Measurements from ENCODE around the gene IRS1.

IRS1 gene

DNA sequence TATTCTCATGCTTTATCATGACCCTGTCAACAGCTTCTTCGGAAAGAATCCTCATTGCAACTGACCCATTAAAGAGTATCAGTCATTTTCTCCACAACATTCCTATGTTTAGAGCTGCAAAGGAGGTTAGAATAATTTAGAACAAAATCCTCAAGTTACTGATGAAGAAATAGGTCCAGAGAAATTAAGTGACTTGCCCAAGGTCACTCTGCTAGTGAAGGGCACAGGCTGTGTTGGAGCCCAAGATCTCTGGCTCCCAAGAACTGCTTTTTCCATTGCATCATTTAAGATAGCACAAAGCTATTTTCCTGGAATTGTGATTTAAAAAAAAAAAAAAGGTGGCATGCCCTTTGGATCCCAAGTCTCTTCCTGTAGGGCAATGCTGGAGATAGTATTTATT, 9.6 kb downstream of the IRS1 start:
- DNase-seq (ENCODE audit: low read depth in 3 of 3): no peak

DNA sequence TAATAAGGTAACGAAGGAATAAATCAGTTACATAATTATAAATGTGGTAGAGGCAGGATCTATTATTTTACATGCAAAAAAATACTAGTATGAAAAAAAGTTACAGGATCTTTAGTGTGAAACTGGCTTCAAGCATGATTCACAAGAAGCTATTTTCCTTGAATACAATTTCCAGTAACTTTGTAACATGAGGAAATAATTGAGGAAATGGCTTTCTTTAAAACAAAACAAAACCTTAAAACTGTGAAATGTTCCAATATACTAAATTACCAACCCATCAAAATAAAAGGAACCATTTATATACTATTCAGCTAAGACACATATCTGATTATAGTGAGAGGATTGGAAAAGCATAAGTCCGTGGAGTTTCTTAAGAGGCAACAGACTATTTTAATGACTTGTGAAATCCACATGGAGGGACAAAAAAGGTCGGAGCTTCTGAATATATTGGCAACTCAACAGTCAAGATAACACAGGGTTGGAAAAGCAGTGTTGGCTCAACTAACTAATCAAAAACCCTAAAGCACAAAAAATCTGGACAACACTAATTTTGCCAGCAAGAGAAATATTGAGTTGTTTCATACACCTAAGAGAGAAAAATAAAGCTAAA, 10.6 kb downstream of the IRS1 start:
- DNase-seq (ENCODE audit: low read depth in 3 of 3): no peak

DNA sequence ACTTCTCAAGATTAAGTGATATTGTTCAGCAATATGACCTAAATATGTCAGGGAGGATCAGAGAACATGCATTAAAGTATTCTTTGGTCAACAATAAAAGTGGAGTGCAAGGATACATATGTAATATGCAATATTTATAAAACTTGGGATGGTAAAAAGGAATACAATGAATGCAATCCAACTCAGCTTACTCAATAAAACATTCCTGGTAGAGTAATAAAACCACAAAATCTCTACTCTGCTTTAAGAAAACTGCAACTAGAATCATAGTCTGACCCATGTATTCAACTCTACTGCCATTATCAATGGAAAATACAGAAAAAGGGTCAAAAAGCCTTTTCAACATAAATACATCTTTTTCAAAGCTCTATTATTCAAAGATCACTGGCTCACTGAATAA, 11.6 kb downstream of the IRS1 start:
- no peak for DNase-seq (ENCODE audit: low read depth in 3 of 3)

DNA sequence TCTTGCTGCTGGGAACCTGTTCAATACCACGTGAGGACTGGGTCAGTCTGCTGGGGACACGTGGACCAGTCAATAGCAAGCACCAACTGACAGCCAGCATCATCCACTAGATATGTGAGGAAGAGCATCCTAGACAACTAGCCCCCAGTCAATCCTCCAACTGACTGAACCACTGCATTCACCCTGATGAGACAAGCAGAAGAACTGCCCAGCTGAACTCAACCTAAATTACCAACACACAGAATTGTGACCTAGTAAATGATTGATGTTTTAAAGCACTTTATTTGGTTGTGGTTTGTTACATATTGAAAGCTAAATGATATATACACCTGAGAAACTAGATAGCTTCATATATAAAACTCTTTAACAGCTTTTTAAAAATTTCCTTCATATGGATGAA, 15.7 kb downstream of the IRS1 start:
- no peak for DNase-seq (ENCODE audit: low read depth in 3 of 3)

- no peak for DNase-seq (ENCODE audit: low read depth in 3 of 3)
These were observed 17.4 kb downstream of the IRS1 start for GRCh38 chr2:226782092-226782713.

- DNase-seq (ENCODE audit: low read depth in 3 of 3): no peak
These were observed 19.2 kb downstream of the IRS1 start for GRCh38 chr2:226780431-226780830.

- DNase-seq (ENCODE audit: low read depth in 3 of 3): no peak
These were observed 22.0 kb downstream of the IRS1 start for GRCh38 chr2:226777611-226778010.

DNA sequence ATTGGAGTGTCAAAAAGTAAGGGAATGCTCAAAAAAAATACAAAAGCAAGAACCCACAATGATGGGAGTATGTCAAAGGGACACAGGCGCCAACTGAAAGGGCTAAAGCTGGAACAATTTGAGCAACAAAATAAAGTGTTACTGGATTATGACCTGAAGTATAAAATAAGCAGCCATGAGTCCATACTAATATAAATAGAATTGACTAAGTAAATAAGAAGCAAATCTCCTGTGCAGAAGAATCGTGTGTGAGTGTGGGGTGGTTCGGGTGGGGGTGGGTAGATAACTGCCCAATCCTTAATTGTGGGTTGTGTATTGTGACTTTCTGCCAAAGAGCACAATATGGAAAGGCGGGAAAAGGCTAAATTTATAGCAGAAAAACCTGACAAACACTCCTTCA, 23.5 kb downstream of the IRS1 start:
- DNase-seq (ENCODE audit: low read depth in 3 of 3): no peak

GRCh38 chr2:226775032-226775509, 24.5 kb downstream of the IRS1 start:
- no peak for DNase-seq (ENCODE audit: low read depth in 3 of 3)

GRCh38 chr2:226773291-226773690, 26.3 kb downstream of the IRS1 start:
- DNase-seq (ENCODE audit: low read depth in 3 of 3): no peak

- DNase-seq (ENCODE audit: low read depth in 3 of 3): no peak
These were observed 27.0 kb downstream of the IRS1 start for GRCh38 chr2:226772389-226773179.

GRCh38 chr2:226771067-226771466, 28.6 kb downstream of the IRS1 start:
- DNase-seq (ENCODE audit: low read depth in 3 of 3): no peak

DNA sequence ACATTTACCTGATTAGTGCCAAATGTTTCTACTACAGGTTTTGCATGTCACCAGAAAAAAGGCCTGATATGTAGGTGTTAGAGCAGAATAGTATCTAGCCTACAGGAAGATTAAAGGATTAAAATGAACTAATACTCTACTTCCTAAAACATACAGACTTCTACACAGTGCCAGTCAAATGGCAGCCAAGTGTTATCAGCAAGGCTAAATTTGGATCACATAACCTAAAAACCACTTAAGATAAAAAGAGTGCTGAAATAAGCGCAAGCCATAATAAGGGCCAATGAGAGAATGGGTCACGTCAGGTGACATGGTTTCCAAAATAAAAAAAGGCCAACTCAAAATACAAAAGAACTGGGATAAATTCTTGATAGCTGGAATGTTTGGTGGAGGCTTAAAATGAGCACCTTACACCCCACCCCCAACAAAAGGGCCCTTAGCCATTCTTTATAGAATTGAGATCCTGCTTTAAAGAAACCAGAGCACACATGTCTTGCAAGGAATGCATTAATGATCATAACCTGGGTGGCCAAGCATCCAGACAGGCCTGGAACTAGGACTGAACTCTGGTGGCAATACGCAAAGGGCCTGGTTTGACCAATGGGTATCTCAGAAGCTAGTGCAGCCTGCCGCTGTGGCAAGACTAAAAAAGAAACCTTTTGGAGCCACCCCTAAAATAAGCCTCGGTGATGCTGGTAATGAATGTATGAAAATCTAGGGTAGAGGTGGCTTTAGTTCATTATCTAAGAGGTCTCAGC, 32.4 kb downstream of the IRS1 start:
- no peak for DNase-seq (ENCODE audit: low read depth in 3 of 3)

GRCh38 chr2:226766352-226767055, 33.1 kb downstream of the IRS1 start:
- no peak for DNase-seq (ENCODE audit: low read depth in 3 of 3)

- DNase-seq (ENCODE audit: low read depth in 3 of 3): no peak
These were observed 36.3 kb downstream of the IRS1 start for GRCh38 chr2:226763320-226763719.

- DNase-seq (ENCODE audit: low read depth in 3 of 3): no peak
These were observed 38.4 kb downstream of the IRS1 start for GRCh38 chr2:226761195-226761583.

- DNase-seq (ENCODE audit: low read depth in 3 of 3): no peak
These were observed 39.0 kb downstream of the IRS1 start for GRCh38 chr2:226760412-226761194.

GRCh38 chr2:226759768-226760167, 39.9 kb downstream of the IRS1 start:
- DNase-seq (ENCODE audit: low read depth in 3 of 3): no peak

GRCh38 chr2:226758921-226759640, 40.5 kb downstream of the IRS1 start:
- DNase-seq (ENCODE audit: low read depth in 3 of 3): no peak

DNA sequence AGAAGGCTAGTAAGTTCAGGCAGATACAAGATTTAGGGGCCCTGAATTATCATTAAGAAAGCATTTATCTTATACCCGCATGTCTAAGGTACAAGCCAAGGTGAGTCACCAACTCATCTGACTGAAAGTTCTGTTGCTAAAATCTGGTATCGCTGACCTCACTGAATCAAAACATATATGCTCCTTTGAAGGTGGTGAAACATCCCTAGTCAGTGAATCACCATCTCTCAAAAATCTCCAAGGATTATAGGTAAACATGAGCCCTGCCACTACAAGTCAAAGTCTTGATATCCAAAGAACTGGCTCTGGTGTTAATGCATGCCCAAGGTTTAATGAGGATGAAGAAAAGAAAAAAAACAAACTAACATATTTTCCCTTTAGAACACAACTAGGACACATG, 43.5 kb downstream of the IRS1 start:
- DNase-seq (ENCODE audit: low read depth in 3 of 3): no peak
